Natural killer cell (primary cell): ENCODE results near the gene GFOD2. TPM values are rescaled to one million over a fixed set of nuclear protein-coding genes. Genes with fewer than 3 reads are reported as not detected.

Experiments
- ATAC-seq, 3 donors: fragments of 150-1000 bp in 2 of 3; fragments of 200-7000 bp in 1 of 3; cut with Tn5 transposase; 1 replicate in 1 of 3; 2 replicates in 2 of 3; pipeline ENCODE4 v1.10.0; 2021; ENCODE audit warnings: mild to moderate bottlenecking in 2 of 3, moderate library complexity in 2 of 3
- DNase-seq, 2 donors: peaks; one replicate each; pipeline versions ENCODE4 v3.0.0 to v3.0.0-alpha.2; 2013 to 2021; ENCODE audit warnings: mixed read lengths in 1 of 2
- H3K27ac ChIP-seq: one replicate; pipeline ENCODE4 v1.5.1; 2013; ENCODE audit warnings: mild to moderate bottlenecking, low read length
- H3K27me3 ChIP-seq: one replicate; pipeline ENCODE4 v1.6.1; 2013; ENCODE audit warnings: low read length; ENCODE audit not compliant: control insufficient read depth, insufficient read depth
- H3K36me3 ChIP-seq: one replicate; pipeline ENCODE4 v1.6.1; 2013; ENCODE audit warnings: low read length; ENCODE audit not compliant: control insufficient read depth, insufficient read depth
- H3K4me1 ChIP-seq: one replicate; pipeline ENCODE4 v1.6.1; 2013; ENCODE audit warnings: low read length; ENCODE audit not compliant: control insufficient read depth, insufficient read depth
- H3K4me3 ChIP-seq: one replicate; pipeline ENCODE4 v1.5.1; 2013; ENCODE audit warnings: low read length
- H3K9me3 ChIP-seq: one replicate; pipeline ENCODE4 v1.6.1; 2013; ENCODE audit warnings: low read length; ENCODE audit not compliant: control insufficient read depth, insufficient read depth
- H3K27ac Mint-ChIP-seq, 2 donors: one replicate each; pipeline ENCODE4 v1.8.0; 2022; ENCODE audit warnings: mild to moderate bottlenecking in 2 of 2, mixed read lengths in 2 of 2, moderate library complexity in 1 of 2
- H3K27me3 Mint-ChIP-seq, 2 donors: one replicate each; pipeline ENCODE4 v1.8.0; 2022; ENCODE audit warnings: low read depth in 2 of 2, mixed read lengths in 2 of 2
- H3K36me3 Mint-ChIP-seq: one replicate; pipeline ENCODE4 v1.8.0; 2022; ENCODE audit warnings: mixed read lengths
- H3K4me1 Mint-ChIP-seq, 2 donors: one replicate each; pipeline ENCODE4 v1.8.0; 2022; ENCODE audit warnings: mixed read lengths in 2 of 2
- H3K4me3 Mint-ChIP-seq: one replicate; pipeline ENCODE4 v1.8.0; 2022; ENCODE audit warnings: mild to moderate bottlenecking, moderate library complexity, mixed read lengths
- H3K9me3 Mint-ChIP-seq, 2 donors: one replicate each; pipeline ENCODE4 v1.8.0; 2022; ENCODE audit warnings: mixed read lengths in 2 of 2
- WGBS: methylation state at CpG from one replicate; pipeline ENCODE4 v1.1.7; 2013; ENCODE audit warnings: missing lambda C conversion rate; ENCODE audit not compliant: insufficient coverage; 5-methylcytosine and 5-hydroxymethylcytosine counted together
- intact Hi-C: fragments of 100-400 bp; cut with micrococcal nuclease; formaldehyde crosslinking; loops from one replicate; pipeline ENCODE4 v1.14.2; 2022
- total RNA-seq, 4 donors: library from RNA; stranded (reverse); fragments of 120-200 nt in 1 of 4; gene quantifications; one replicate each; pipeline versions ENCODE4 v1.2.3 to v1.2.4, GENCODE V29; 2013 to 2022
- TF ChIP-seq, protein P1 (sequence below): fragments of 200-600 bp; IDR thresholded peaks from one replicate; pipeline ENCODE4 v1.8.0; 2022; ENCODE audit warnings: antibody characterized with exemption

Gene GFOD2
- total RNA-seq, 3 donors from 2014 or later (not counting 1 experiment from before 2014, with no cell fraction given), result 6.5 to 10.9 (median 8.3) TPM

- WGBS, result 95% methylated on average over 7 of the region's 10 CpGs
- H3K9me3 Mint-ChIP-seq, result no peaks in the 10 kb centered on the region
Measured at GRCh38 chr16:67679935-67680897, 38.9 kb downstream of the GFOD2 start.

GRCh38 chr16:67678354-67679023 is 40.6 kb downstream of the GFOD2 start:
- H3K9me3 Mint-ChIP-seq, result no peaks in the 10 kb centered on the region
- Histone ChIP-seq H3K27me3 (no peaks in the 10 kb centered on the region), H3K9me3 (no peaks in the 10 kb centered on the region), H3K27ac (no peak overlapping the region), H3K4me3 (no peak overlapping the region), H3K36me3 (peaks cover 8% of the 10 kb centered on the region), H3K4me1 (no peaks in the 10 kb centered on the region)
- H3K27ac Mint-ChIP-seq, result no peak overlapping the region
- no peaks in the 10 kb centered on the region for H3K27me3 Mint-ChIP-seq
- WGBS, result 95% methylated on average over 12 of the region's 12 CpGs
- H3K4me3 Mint-ChIP-seq, result no peak overlapping the region
- intact Hi-C loops, result no loop called here
- H3K4me1 Mint-ChIP-seq, result no peaks in the 10 kb centered on the region
- TF ChIP-seq, protein P1, sequence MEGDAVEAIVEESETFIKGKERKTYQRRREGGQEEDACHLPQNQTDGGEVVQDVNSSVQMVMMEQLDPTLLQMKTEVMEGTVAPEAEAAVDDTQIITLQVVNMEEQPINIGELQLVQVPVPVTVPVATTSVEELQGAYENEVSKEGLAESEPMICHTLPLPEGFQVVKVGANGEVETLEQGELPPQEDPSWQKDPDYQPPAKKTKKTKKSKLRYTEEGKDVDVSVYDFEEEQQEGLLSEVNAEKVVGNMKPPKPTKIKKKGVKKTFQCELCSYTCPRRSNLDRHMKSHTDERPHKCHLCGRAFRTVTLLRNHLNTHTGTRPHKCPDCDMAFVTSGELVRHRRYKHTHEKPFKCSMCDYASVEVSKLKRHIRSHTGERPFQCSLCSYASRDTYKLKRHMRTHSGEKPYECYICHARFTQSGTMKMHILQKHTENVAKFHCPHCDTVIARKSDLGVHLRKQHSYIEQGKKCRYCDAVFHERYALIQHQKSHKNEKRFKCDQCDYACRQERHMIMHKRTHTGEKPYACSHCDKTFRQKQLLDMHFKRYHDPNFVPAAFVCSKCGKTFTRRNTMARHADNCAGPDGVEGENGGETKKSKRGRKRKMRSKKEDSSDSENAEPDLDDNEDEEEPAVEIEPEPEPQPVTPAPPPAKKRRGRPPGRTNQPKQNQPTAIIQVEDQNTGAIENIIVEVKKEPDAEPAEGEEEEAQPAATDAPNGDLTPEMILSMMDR, result no peak
- no peak for ATAC-seq
- no peak for DNase-seq
- peaks cover 3% of the 10 kb centered on the region for H3K36me3 Mint-ChIP-seq

More at GRCh38 chr16:67679935-67680897, 38.9 kb downstream of the GFOD2 start:
- intact Hi-C loops, result no loop called here
- TF ChIP-seq, protein P1, result no peak
- Mint-ChIP-seq H3K27ac (no peak overlapping the region), H3K36me3 (peaks cover 6% of the 10 kb centered on the region), H3K4me1 (no peaks in the 10 kb centered on the region), H3K4me3 (no peak overlapping the region), H3K27me3 (no peaks in the 10 kb centered on the region)
- ATAC-seq (no peak), DNase-seq (no peak)
- H3K4me1 ChIP-seq, result no peaks in the 10 kb centered on the region
- H3K36me3 ChIP-seq, result peaks cover 18% of the 10 kb centered on the region
- no peaks in the 10 kb centered on the region for H3K27me3 ChIP-seq
- no peak overlapping the region for H3K27ac ChIP-seq
- H3K4me3 ChIP-seq, result no peak overlapping the region
- H3K9me3 ChIP-seq, result no peaks in the 10 kb centered on the region

GRCh38 chr16:67677712-67678111 is 41.4 kb downstream of the GFOD2 start:
- Histone ChIP-seq H3K36me3 (peaks cover 3% of the 10 kb centered on the region), H3K27ac (no peak overlapping the region), H3K27me3 (no peaks in the 10 kb centered on the region), H3K4me3 (no peak overlapping the region), H3K9me3 (no peaks in the 10 kb centered on the region), H3K4me1 (no peaks in the 10 kb centered on the region)
- no peak for ATAC-seq
- H3K9me3 Mint-ChIP-seq, result no peaks in the 10 kb centered on the region
- H3K4me1 Mint-ChIP-seq, result peaks cover 0 to 1% of the 10 kb centered on the region in 2 donors
- H3K36me3 Mint-ChIP-seq, result no peaks in the 10 kb centered on the region
- no peak overlapping the region for H3K27ac Mint-ChIP-seq
- intact Hi-C loops, result no loop called here
- no peaks in the 10 kb centered on the region for H3K27me3 Mint-ChIP-seq
- no peak for DNase-seq
- no peak overlapping the region for H3K4me3 Mint-ChIP-seq
- WGBS, result 94% methylated on average over 1 of the region's 1 CpG
- TF ChIP-seq, protein P1, result no peak
